Tibial nerve (tissue), 4 donors: ENCODE data around the gene TK2.

ENCODE experiments used
- CTCF ChIP-seq, 5 experiments: fragments of 200-600 bp in 3 of 5; fragments of 450-650 bp in 2 of 5; sonication (generic) in 3 of 5; IDR thresholded peaks; one replicate each; pipeline ENCODE4 v1.5.1; 2016 to 2019; ENCODE audit warnings: antibody characterized with exemption in 5 of 5, mild to moderate bottlenecking in 3 of 5, moderate library complexity in 2 of 5
- EP300 ChIP-seq, 2 donors: sonication (generic); formaldehyde crosslinking; IDR thresholded peaks; one replicate each; pipeline ENCODE4 v1.6.1; 2017; ENCODE audit warnings: antibody characterized with exemption in 2 of 2, mild to moderate bottlenecking in 1 of 2
- POLR2A ChIP-seq, 2 donors: fragments of 450-650 bp; IDR thresholded peaks; one replicate each; pipeline ENCODE4 v1.6.1; 2017; ENCODE audit warnings: antibody characterized with exemption in 2 of 2, mild to moderate bottlenecking in 2 of 2, moderate library complexity in 2 of 2

- no peak for TF ChIP-seq EP300 (IDR thresholded peaks at IDR 0.05)
- TF ChIP-seq CTCF (IDR thresholded peaks at IDR 0.05): no peak
- no peak for TF ChIP-seq POLR2A (IDR thresholded peaks at IDR 0.05)
Measured at GRCh38 chr16:66519482-66520373, 30.2 kb downstream of the TK2 start.
